ENCODE results near the gene NID1. TPM values are rescaled to one million over a fixed set of nuclear protein-coding genes. Genes with fewer than 3 reads are reported as not detected.
A peak's percentile ranks its signal among the peaks of the same experiment; 100 is the strongest.

Gene NID1
- total RNA-seq, 2 experiments from 2014 or later: 0.05 TPM; not detected in 1

GRCh38 chr1:236002025-236002390 is 62.9 kb downstream of the NID1 start:
- CTCF ChIA-PET: interaction anchor here (1.6 kb wide), 1 partner anchor 30 kb away, joined by 11 read pairs; no protein-coding TSS in a partner anchor
- Mint-ChIP-seq H3K27me3 (ENCODE audit: low read depth) (no peaks in the 10 kb centered on the region), H3K27ac (peak overlapping the region; percentile 7), H3K9me3 (ENCODE audit: insufficient read depth) (no peaks in the 10 kb centered on the region), H3K36me3 (ENCODE audit: low read depth) (peaks cover 14% of the 10 kb centered on the region), H3K4me3 (no peak overlapping the region), H3K4me1 (ENCODE audit: low read depth) (peaks cover 63% of the 10 kb centered on the region)
- ATAC-seq (no peak), DNase-seq (no peak)
- POLR2A ChIA-PET: interaction anchor here (1.3 kb wide), 1 partner anchor 30 kb away, joined by 5 read pairs; no protein-coding TSS in a partner anchor

GRCh38 chr1:236000781-236001180 is 64.1 kb downstream of the NID1 start:
- H3K27ac Mint-ChIP-seq: peak overlapping the region; percentile 96
- no peak overlapping the region for H3K4me3 Mint-ChIP-seq
- no peaks in the 10 kb centered on the region for H3K9me3 Mint-ChIP-seq (ENCODE audit: insufficient read depth)
- peaks cover 67% of the 10 kb centered on the region for H3K4me1 Mint-ChIP-seq (ENCODE audit: low read depth)
- DNase-seq (no peak), ATAC-seq (no peak)
- H3K27me3 Mint-ChIP-seq (ENCODE audit: low read depth): no peaks in the 10 kb centered on the region
- H3K36me3 Mint-ChIP-seq (ENCODE audit: low read depth): peaks cover 15% of the 10 kb centered on the region
- ChIA-PET POLR2A (interaction anchor here (1.3 kb wide), 1 partner anchor 29 kb away, joined by 5 read pairs; no protein-coding TSS in a partner anchor), CTCF (interaction anchor here (4.2 kb wide), 1 partner anchor 29 kb away, joined by 57 read pairs; no protein-coding TSS in a partner anchor)

- DNase-seq (peak; percentile 74), ATAC-seq (peak; percentile 91)
- ChIA-PET POLR2A (interaction anchor here (0.5 to 2.1 kb wide), 6 partner anchors 27 to 304 kb away, joined by 3 to 20 read pairs (median 6); partner anchors contain the start of gene LYST), CTCF (interaction anchor here (0.9 to 4.2 kb wide), 4 partner anchors 27 to 157 kb away, joined by 3 to 57 read pairs (median 4); partner anchors contain the start of gene LYST)
- Mint-ChIP-seq H3K9me3 (ENCODE audit: insufficient read depth) (no peaks in the 10 kb centered on the region), H3K4me3 (peak overlapping the region; percentile 49), H3K27me3 (ENCODE audit: low read depth) (no peaks in the 10 kb centered on the region), H3K36me3 (ENCODE audit: low read depth) (peaks cover 15% of the 10 kb centered on the region), H3K27ac (peak overlapping the region; percentile 96), H3K4me1 (ENCODE audit: low read depth) (peaks cover 72% of the 10 kb centered on the region)
Observed at GRCh38 chr1:235999259-235999925, 65.5 kb downstream of the NID1 start.

GRCh38 chr1:235998812-235999211 is 66.1 kb downstream of the NID1 start:
- no peaks in the 10 kb centered on the region for H3K27me3 Mint-ChIP-seq (ENCODE audit: low read depth)
- ChIA-PET CTCF (interaction anchor here (0.9 to 4.2 kb wide), 4 partner anchors 27 to 157 kb away, joined by 3 to 57 read pairs (median 4); partner anchors contain the start of gene LYST), POLR2A (interaction anchor here (0.7 to 2.1 kb wide), 6 partner anchors 27 to 304 kb away, joined by 3 to 20 read pairs (median 6); partner anchors contain the start of gene LYST)
- H3K4me1 Mint-ChIP-seq (ENCODE audit: low read depth): peaks cover 67% of the 10 kb centered on the region
- H3K4me3 Mint-ChIP-seq: peak overlapping the region; percentile 49
- peak overlapping the region; percentile 96 for H3K27ac Mint-ChIP-seq
- no peaks in the 10 kb centered on the region for H3K9me3 Mint-ChIP-seq (ENCODE audit: insufficient read depth)
- DNase-seq: peak; percentile 76
- peak; percentile 66 for ATAC-seq
- peaks cover 15% of the 10 kb centered on the region for H3K36me3 Mint-ChIP-seq (ENCODE audit: low read depth)

GRCh38 chr1:235997931-235998330 is 67.0 kb downstream of the NID1 start:
- ChIA-PET POLR2A (interaction anchor here (2.1 kb wide), 1 partner anchor 26 kb away, joined by 20 read pairs; no protein-coding TSS in a partner anchor), CTCF (interaction anchor here (4.2 kb wide), 1 partner anchor 26 kb away, joined by 57 read pairs; no protein-coding TSS in a partner anchor)
- no peak overlapping the region for H3K4me3 Mint-ChIP-seq
- no peaks in the 10 kb centered on the region for H3K9me3 Mint-ChIP-seq (ENCODE audit: insufficient read depth)
- DNase-seq (no peak), ATAC-seq (no peak)
- peak overlapping the region; percentile 96 for H3K27ac Mint-ChIP-seq
- peaks cover 61% of the 10 kb centered on the region for H3K4me1 Mint-ChIP-seq (ENCODE audit: low read depth)
- H3K27me3 Mint-ChIP-seq (ENCODE audit: low read depth): no peaks in the 10 kb centered on the region
- peaks cover 15% of the 10 kb centered on the region for H3K36me3 Mint-ChIP-seq (ENCODE audit: low read depth)

- POLR2A ChIA-PET: no interaction called here
Observed at GRCh38 chr1:235997049-235997448, 67.8 kb downstream of the NID1 start.

GRCh38 chr1:235996048-235996785 is 68.7 kb downstream of the NID1 start:
- H3K27ac Mint-ChIP-seq: no peak overlapping the region
- no peaks in the 10 kb centered on the region for H3K27me3 Mint-ChIP-seq (ENCODE audit: low read depth)
- ATAC-seq (no peak), DNase-seq (no peak)
- H3K36me3 Mint-ChIP-seq (ENCODE audit: low read depth): peaks cover 15% of the 10 kb centered on the region
- CTCF ChIA-PET: interaction anchor here (3.4 kb wide), 1 partner anchor 24 kb away, joined by 21 read pairs; no protein-coding TSS in a partner anchor
- POLR2A ChIA-PET: interaction anchor here (0.9 kb wide), 1 partner anchor 10 kb away, joined by 3 read pairs; no protein-coding TSS in a partner anchor
- H3K9me3 Mint-ChIP-seq (ENCODE audit: insufficient read depth): no peaks in the 10 kb centered on the region
- H3K4me3 Mint-ChIP-seq: no peak overlapping the region
- H3K4me1 Mint-ChIP-seq (ENCODE audit: low read depth): peaks cover 48% of the 10 kb centered on the region

More at GRCh38 chr1:235997049-235997448, 67.8 kb downstream of the NID1 start:
- no peak overlapping the region for H3K4me3 Mint-ChIP-seq
- H3K4me1 Mint-ChIP-seq (ENCODE audit: low read depth): peaks cover 56% of the 10 kb centered on the region
- no peaks in the 10 kb centered on the region for H3K27me3 Mint-ChIP-seq (ENCODE audit: low read depth)
- H3K36me3 Mint-ChIP-seq (ENCODE audit: low read depth): peaks cover 15% of the 10 kb centered on the region
- DNase-seq (no peak), ATAC-seq (no peak)
- CTCF ChIA-PET: interaction anchor here (4.2 kb wide), 1 partner anchor 25 kb away, joined by 57 read pairs; no protein-coding TSS in a partner anchor
- peak overlapping the region; percentile 50 for H3K27ac Mint-ChIP-seq
- no peaks in the 10 kb centered on the region for H3K9me3 Mint-ChIP-seq (ENCODE audit: insufficient read depth)

- ChIA-PET POLR2A (no interaction called here), CTCF (interaction anchor here (3.4 kb wide), 1 partner anchor 24 kb away, joined by 21 read pairs; no protein-coding TSS in a partner anchor)
- H3K9me3 Mint-ChIP-seq (ENCODE audit: insufficient read depth): no peaks in the 10 kb centered on the region
- no peak overlapping the region for H3K4me3 Mint-ChIP-seq
- no peaks in the 10 kb centered on the region for H3K27me3 Mint-ChIP-seq (ENCODE audit: low read depth)
- DNase-seq (no peak), ATAC-seq (no peak)
- peaks cover 13% of the 10 kb centered on the region for H3K36me3 Mint-ChIP-seq (ENCODE audit: low read depth)
- H3K27ac Mint-ChIP-seq: no peak overlapping the region
- H3K4me1 Mint-ChIP-seq (ENCODE audit: low read depth): peaks cover 42% of the 10 kb centered on the region
Observed at GRCh38 chr1:235995511-235995910, 69.4 kb downstream of the NID1 start.

GRCh38 chr1:235993652-235994051 is 71.2 kb downstream of the NID1 start:
- POLR2A ChIA-PET: no interaction called here
- Mint-ChIP-seq H3K36me3 (ENCODE audit: low read depth) (peaks cover 13% of the 10 kb centered on the region), H3K27ac (no peak overlapping the region), H3K4me1 (ENCODE audit: low read depth) (peaks cover 23% of the 10 kb centered on the region), H3K4me3 (no peak overlapping the region), H3K9me3 (ENCODE audit: insufficient read depth) (peaks cover 12% of the 10 kb centered on the region), H3K27me3 (ENCODE audit: low read depth) (peaks cover 5% of the 10 kb centered on the region)
- DNase-seq (no peak), ATAC-seq (no peak)
- CTCF ChIA-PET: interaction anchor here (3.4 kb wide), 1 partner anchor 22 kb away, joined by 21 read pairs; no protein-coding TSS in a partner anchor

GRCh38 chr1:235992868-235993267 is 72.0 kb downstream of the NID1 start:
- POLR2A ChIA-PET: no interaction called here
- Mint-ChIP-seq H3K27me3 (ENCODE audit: low read depth) (peaks cover 11% of the 10 kb centered on the region), H3K4me3 (no peak overlapping the region), H3K9me3 (ENCODE audit: insufficient read depth) (peaks cover 19% of the 10 kb centered on the region), H3K27ac (no peak overlapping the region), H3K36me3 (ENCODE audit: low read depth) (peaks cover 12% of the 10 kb centered on the region), H3K4me1 (ENCODE audit: low read depth) (peaks cover 15% of the 10 kb centered on the region)
- CTCF ChIA-PET: interaction anchor here (3.3 kb wide), 1 partner anchor 21 kb away, joined by 14 read pairs; no protein-coding TSS in a partner anchor
- DNase-seq (no peak), ATAC-seq (no peak)

GRCh38 chr1:235992346-235992745 is 72.5 kb downstream of the NID1 start:
- Mint-ChIP-seq H3K4me3 (no peak overlapping the region), H3K9me3 (ENCODE audit: insufficient read depth) (peaks cover 25% of the 10 kb centered on the region), H3K4me1 (ENCODE audit: low read depth) (peaks cover 11% of the 10 kb centered on the region), H3K36me3 (ENCODE audit: low read depth) (peaks cover 14% of the 10 kb centered on the region), H3K27ac (peak overlapping the region; percentile 51), H3K27me3 (ENCODE audit: low read depth) (peaks cover 16% of the 10 kb centered on the region)
- ATAC-seq (no peak), DNase-seq (no peak)
- POLR2A ChIA-PET: no interaction called here
- CTCF ChIA-PET: interaction anchor here (3.3 kb wide), 1 partner anchor 20 kb away, joined by 14 read pairs; no protein-coding TSS in a partner anchor

Measured in activated CD8-positive, alpha-beta T cell treated with anti-CD3 and anti-CD28 coated beads, Interleukin-2, amount 10 ng/mL, durations not matched to agents 7 days and 5 days (primary cell).